Measurements from ENCODE around the gene OAS1.
"Not testable (repeated sequence)": the region's sequence is repeated elsewhere in the genome, so short reads cannot be mapped to it uniquely, and the experiment has no call there.

The OAS1 gene

GRCh38 chr12:112937741-112938719 lies 31.3 kb downstream of the OAS1 start, which contains the start of gene OAS3:
Gene OAS3, plus strand, starts transcription at chr12:112938474. Its CDS starts 57 bp downstream, at chr12:112938531.
- peak; percentile 73 for DNase-seq

DNA sequence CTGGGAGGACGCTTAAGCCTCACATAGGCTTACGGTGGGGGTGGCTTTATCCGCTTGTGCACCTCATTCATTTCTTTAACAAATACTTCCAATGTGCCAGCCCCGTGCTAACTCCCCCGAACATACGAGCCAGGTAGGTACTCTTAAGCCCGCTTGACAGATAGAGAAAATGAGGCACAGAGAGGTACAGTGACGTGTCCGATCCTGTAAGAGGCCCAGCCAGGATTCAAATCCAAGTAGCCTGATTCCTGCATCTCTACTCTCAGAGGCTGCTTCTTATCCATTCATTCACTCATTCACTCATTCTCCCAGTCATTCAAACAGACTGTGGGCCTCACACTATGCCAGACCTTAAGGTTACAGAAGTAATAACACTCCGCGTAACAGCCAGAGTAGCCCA lies 32.0 kb downstream of the OAS1 start:
- DNase-seq, result no peak

GRCh38 chr12:112939761-112940381 lies 33.1 kb downstream of the OAS1 start:
- DNase-seq, result peak; percentile 13

- DNase-seq, result no peak
Observed at GRCh38 chr12:112941528-112942335, 35.0 kb downstream of the OAS1 start.

- DNase-seq, result no peak
Observed at GRCh38 chr12:112942572-112942971, 35.8 kb downstream of the OAS1 start.

DNA sequence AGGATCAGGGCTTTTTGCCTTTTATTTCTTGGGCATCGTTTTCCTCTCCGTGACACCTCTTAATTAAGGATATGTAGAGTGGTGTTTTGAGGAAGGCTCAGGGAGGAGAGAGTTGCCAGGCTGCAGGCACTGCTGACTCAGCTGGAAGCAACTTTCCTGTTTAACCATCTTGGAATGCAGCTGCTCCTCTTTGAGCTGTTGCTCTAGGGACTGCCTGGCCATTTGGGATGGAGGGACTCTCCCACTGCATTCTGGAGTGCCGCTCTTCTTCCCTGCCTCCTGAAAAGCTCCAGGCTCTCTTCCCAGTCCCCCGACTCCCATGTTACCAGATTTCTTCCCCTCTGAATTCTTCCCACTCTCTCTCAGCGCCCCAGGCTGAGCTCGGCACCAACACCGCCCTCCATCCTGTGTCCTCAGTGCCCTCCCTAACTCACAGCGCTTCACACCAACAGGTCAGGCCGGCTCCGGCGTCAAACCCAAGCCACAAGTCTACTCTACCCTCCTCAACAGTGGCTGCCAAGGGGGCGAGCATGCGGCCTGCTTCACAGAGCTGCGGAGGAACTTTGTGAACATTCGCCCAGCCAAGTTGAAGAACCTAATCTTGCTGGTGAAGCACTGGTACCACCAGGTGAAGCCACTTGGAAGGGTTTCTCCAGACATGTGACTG lies 37.4 kb downstream of the OAS1 start:
- no peak for DNase-seq

- no peak for DNase-seq
Observed at GRCh38 chr12:112945515-112945914, 38.8 kb downstream of the OAS1 start.

DNA sequence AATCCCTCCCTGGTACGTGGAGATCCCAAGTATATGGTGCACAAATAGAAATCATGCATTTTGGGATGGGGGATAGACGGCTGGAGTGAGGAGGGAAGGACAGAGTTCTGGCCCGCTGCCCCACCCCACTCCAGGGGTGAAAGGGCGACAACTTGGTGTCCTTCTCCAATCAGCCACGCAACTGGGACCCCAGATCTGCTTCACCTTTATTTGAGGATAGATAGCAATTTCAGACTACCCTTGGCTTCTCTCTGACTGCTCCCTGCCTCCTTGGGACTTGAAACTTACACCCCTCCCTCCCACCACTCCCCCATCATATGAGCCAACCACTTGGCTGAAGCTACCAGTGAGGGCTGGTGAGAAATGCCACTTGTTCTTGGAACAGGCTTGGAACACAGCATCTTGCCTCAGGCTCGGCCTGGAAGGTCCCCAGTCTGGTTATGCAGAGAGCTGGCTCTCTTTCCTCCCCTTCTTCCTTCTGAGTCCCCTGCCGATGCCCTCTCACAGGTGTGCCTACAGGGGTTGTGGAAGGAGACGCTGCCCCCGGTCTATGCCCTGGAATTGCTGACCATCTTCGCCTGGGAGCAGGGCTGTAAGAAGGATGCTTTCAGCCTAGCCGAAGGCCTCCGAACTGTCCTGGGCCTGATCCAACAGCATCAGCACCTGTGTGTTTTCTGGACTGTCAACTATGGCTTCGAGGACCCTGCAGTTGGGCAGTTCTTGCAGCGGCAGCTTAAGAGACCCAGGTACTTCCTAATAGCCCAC lies 39.7 kb downstream of the OAS1 start:
- DNase-seq, result no peak

DNA sequence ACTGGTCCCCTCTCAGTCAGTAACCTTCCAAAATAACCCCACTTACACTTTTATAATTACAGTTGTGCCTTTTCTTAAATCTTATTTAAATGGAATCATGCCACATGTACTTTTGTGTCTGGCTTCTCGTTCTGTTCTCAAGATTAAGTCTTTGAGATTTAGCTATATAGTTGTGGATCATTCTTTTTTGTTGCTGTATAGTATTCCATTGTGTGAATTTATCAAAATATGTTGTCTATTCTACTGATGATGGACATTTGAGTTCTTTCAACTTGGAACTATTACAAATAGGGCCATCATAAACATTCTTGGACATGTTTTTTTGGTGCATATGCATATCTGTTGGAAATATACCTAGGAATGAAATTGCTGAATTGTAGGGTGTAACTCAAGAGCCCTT lies 40.6 kb downstream of the OAS1 start:
- DNase-seq, result no peak

GRCh38 chr12:112947761-112948160 lies 41.0 kb downstream of the OAS1 start:
- no peak for DNase-seq

DNA sequence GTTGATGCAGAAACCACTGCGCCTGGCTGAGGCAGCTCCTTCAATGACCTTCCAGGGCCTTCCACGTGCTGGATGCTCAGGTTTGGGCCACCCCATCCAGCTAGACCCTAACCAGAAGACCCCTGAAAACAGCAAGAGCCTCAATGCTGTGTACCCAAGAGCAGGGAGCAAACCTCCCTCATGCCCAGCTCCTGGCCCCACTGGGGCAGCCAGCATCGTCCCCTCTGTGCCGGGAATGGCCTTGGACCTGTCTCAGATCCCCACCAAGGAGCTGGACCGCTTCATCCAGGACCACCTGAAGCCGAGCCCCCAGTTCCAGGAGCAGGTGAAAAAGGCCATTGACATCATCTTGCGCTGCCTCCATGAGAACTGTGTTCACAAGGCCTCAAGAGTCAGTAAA lies 42.0 kb downstream of the OAS1 start:
- no peak for DNase-seq

DNA sequence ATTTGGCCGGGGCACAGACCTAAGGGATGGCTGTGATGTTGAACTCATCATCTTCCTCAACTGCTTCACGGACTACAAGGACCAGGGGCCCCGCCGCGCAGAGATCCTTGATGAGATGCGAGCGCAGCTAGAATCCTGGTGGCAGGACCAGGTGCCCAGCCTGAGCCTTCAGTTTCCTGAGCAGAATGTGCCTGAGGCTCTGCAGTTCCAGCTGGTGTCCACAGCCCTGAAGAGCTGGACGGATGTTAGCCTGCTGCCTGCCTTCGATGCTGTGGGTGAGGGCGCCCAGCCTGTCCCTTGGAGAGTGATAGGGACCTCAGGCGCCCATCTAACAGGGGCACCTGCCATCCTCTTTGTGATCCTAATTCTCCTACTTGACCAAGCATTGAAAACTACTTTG lies 43.9 kb downstream of the OAS1 start:
- DNase-seq, result no peak

DNA sequence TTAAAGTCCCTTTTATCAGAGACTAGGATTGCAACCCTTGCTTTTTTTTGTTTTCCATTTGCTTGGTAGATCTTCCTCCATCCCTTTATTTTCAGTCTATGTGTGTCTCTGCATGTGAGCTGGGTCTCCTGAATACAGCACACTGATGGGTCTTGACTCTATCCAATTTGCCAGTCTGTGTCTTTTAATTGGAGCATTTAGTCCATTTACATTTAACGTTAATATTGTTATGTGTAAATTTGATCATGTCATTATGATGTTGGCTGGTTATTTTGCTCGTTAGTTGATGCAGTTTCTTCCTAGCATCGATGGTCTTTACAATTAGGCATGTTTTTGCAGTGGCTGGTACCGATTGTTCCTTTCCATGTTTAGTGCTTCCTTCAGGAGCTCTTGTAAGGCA lies 50.4 kb downstream of the OAS1 start:
- not testable (repeated sequence) for DNase-seq

GRCh38 chr12:112961074-112961473 lies 54.3 kb downstream of the OAS1 start:
- no peak for DNase-seq

- no peak for DNase-seq
Observed at GRCh38 chr12:112961536-112961935, 54.8 kb downstream of the OAS1 start.

- DNase-seq, result no peak
Observed at GRCh38 chr12:112962561-112962960, 55.8 kb downstream of the OAS1 start.

DNA sequence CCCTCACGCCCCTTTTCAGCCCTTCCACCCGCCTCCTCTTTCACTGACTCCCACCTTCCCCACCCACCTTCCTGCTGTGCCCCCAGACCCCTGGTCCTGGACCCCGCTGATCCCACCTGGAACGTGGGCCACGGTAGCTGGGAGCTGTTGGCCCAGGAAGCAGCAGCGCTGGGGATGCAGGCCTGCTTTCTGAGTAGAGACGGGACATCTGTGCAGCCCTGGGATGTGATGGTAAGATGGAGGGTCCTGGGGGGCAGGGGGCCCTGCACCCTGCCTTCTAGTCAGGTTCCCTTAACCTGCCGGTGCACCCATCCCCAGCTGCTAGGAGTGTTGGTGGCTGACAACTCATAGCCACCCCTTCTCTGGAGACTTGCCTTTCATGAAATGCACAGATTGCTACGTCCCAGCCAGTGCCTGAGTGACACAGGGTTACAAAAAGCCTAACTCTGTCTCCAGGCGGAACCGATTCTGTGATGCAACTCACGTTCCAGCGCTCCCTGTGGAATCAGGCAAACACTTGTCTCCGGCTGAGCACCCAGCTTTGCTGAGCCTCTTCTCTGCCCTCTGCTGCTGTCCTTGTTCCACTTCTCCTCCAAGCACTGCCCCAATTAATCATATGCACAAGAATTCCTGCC lies 56.6 kb downstream of the OAS1 start:
- no peak for DNase-seq

- DNase-seq, result no peak
Observed at GRCh38 chr12:112964067-112964670, 57.4 kb downstream of the OAS1 start.

GRCh38 chr12:112964915-112965314 lies 58.2 kb downstream of the OAS1 start:
- no peak for DNase-seq

GRCh38 chr12:112965643-112966042 lies 58.9 kb downstream of the OAS1 start:
- DNase-seq, result no peak

- no peak for DNase-seq
Observed at GRCh38 chr12:112967306-112967705, 60.5 kb downstream of the OAS1 start.

Data from activated CD4-positive, alpha-beta T cell treated with anti-CD3 and anti-CD28 coated beads, Interleukin-2, Interleukin-6, amounts not matched to agents 100 ng/mL and 50 ng/mL, durations not matched to agents 16 hours and 8 hours (primary cell).